Cardiac fibroblast (primary cell): Measurements from ENCODE around the gene AHRR.

Experiments
- DNase-seq, 2 donors: peaks; one replicate each; pipeline versions ENCODE4 v3.0.0 to v3.0.0-alpha.2; 2010; ENCODE audit warnings: low read depth in 2 of 2
- H3K4me3 ChIP-seq, 2 donors: replicated peaks in 1 of 2; 1 replicate in 1 of 2; 2 replicates in 1 of 2; pipeline ENCODE4 v1.5.1; 2011; ENCODE audit warnings: low read depth in 2 of 2, low read length in 2 of 2, mild to moderate bottlenecking in 2 of 2, moderate library complexity in 1 of 2
- CTCF ChIP-seq: IDR thresholded peaks from one replicate; pipeline ENCODE4 v1.5.1; 2011; ENCODE audit warnings: low read depth, mild to moderate bottlenecking, low read length, inconsistent platforms

Gene AHRR

GRCh38 chr5:451587-452458 is 130.3 kb downstream of the AHRR start:
- no peak for DNase-seq
- TF ChIP-seq CTCF = no peak
- H3K4me3 ChIP-seq = no peak overlapping the region

GRCh38 chr5:452978-453710 is 131.6 kb downstream of the AHRR start:
- DNase-seq = no peak
- TF ChIP-seq CTCF = no peak
- no peak overlapping the region for H3K4me3 ChIP-seq

- DNase-seq = no peak
Measured at GRCh38 chr5:453725-454481, 132.4 kb downstream of the AHRR start.

GRCh38 chr5:454936-455335 is 133.4 kb downstream of the AHRR start:
- H3K4me3 ChIP-seq = no peak overlapping the region
- DNase-seq = no peak
- TF ChIP-seq CTCF = no peak

More at GRCh38 chr5:453725-454481, 132.4 kb downstream of the AHRR start:
- H3K4me3 ChIP-seq = no peak overlapping the region
- TF ChIP-seq CTCF = no peak

GRCh38 chr5:455806-456205 is 134.3 kb downstream of the AHRR start:
- no peak for TF ChIP-seq CTCF

GRCh38 chr5:456351-457194 is 135.1 kb downstream of the AHRR start:
- no peak overlapping the region for H3K4me3 ChIP-seq
- no peak for DNase-seq
- TF ChIP-seq CTCF = no peak

More at GRCh38 chr5:455806-456205, 134.3 kb downstream of the AHRR start:
- DNase-seq = no peak
- no peak overlapping the region for H3K4me3 ChIP-seq
